GM12873 (cell line): ENCODE data around the gene KRTAP12-2.

Experiments
- CTCF ChIP-seq: IDR thresholded peaks from 2 replicates; pipeline ENCODE4 v1.5.1; 2012; ENCODE audit warnings: low read depth, mild to moderate bottlenecking, moderate library complexity, low read length, control low read depth; ENCODE audit not compliant: insufficient read depth; ENCODE audit errors: missing control alignments

KRTAP12-2 gene

GRCh38 chr21:44666401-44667320 is at the start of gene KRTAP12-2:
TSS of gene KRTAP12-2 (minus strand) at chr21:44666927. CDS start at chr21:44666886, 41 bp downstream.
- TF ChIP-seq CTCF, result no peak

- TF ChIP-seq CTCF, result no peak
These were observed 48.2 kb upstream of the KRTAP12-2 start for GRCh38 chr21:44714905-44715304.

GRCh38 chr21:44713846-44714245 is 47.1 kb upstream of the KRTAP12-2 start:
- no peak for TF ChIP-seq CTCF

- no peak for TF ChIP-seq CTCF
These were observed 46.4 kb upstream of the KRTAP12-2 start for GRCh38 chr21:44713130-44713529.

- TF ChIP-seq CTCF, result no peak
These were observed 45.7 kb upstream of the KRTAP12-2 start for GRCh38 chr21:44712203-44713028.

- TF ChIP-seq CTCF, result no peak
These were observed 44.8 kb upstream of the KRTAP12-2 start, which contains the start of gene TSPEAR for GRCh38 chr21:44711327-44712202. TSS of gene TSPEAR (minus strand) at chr21:44711572. CDS start at chr21:44711514, 58 bp downstream.
